ENCODE measurements around the gene IFNB1.

Gene IFNB1

GRCh38 chr9:21031091-21031807 is 46.5 kb downstream of the IFNB1 start, which contains the start of gene HACD4:
Gene HACD4 (minus strand): TSS chr9:21031640. CDS start chr9:21031590, 50 bp downstream.
- H3K4me3 ChIP-seq (IDR thresholded peaks at IDR 0.05; ENCODE audit: insufficient read depth, low read depth, low read length), result no peak within 1 kb of the TSS
- H3K4me2 ChIP-seq, result no peak within 1 kb of the TSS
- H2AFZ ChIP-seq (ENCODE audit: low read depth), result no peak within 1 kb of the TSS

GRCh38 chr9:21030389-21031035 is 47.2 kb downstream of the IFNB1 start:
- Histone ChIP-seq H3K9ac (no peak overlapping the region), H3K4me1 (ENCODE audit: low read depth, poor library complexity, severe bottlenecking) (no peaks in the 10 kb centered on the region), H3K27me3 (ENCODE audit: insufficient read depth, low read depth) (no peaks in the 10 kb centered on the region), H3K36me3 (ENCODE audit: insufficient read depth) (no peaks in the 10 kb centered on the region), H3K79me2 (ENCODE audit: insufficient read depth, low read depth) (no peaks in the 10 kb centered on the region), H4K20me1 (ENCODE audit: insufficient read depth) (no peaks in the 10 kb centered on the region), H3K4me2 (no peak overlapping the region), H2AFZ (ENCODE audit: low read depth) (no peak overlapping the region), H3K27ac (no peak overlapping the region), H3K4me3 (IDR thresholded peaks at IDR 0.05; ENCODE audit: insufficient read depth, low read depth, low read length) (no peak overlapping the region)
- no peak for TF ChIP-seq CTCF (conservative IDR thresholded peaks at IDR 0.05; ENCODE audit: low read depth, low read length)

More at GRCh38 chr9:21031091-21031807, 46.5 kb downstream of the IFNB1 start, which contains the start of gene HACD4:
- Histone ChIP-seq H3K36me3 (ENCODE audit: insufficient read depth) (no peaks in the 10 kb centered on the region), H3K27me3 (ENCODE audit: insufficient read depth, low read depth) (no peaks in the 10 kb centered on the region), H4K20me1 (ENCODE audit: insufficient read depth) (no peaks in the 10 kb centered on the region), H3K4me1 (ENCODE audit: low read depth, poor library complexity, severe bottlenecking) (no peaks in the 10 kb centered on the region), H3K79me2 (ENCODE audit: insufficient read depth, low read depth) (no peaks in the 10 kb centered on the region), H3K9ac (no peak within 1 kb of the TSS), H3K27ac (no peak within 1 kb of the TSS)
- no peak for TF ChIP-seq CTCF (conservative IDR thresholded peaks at IDR 0.05; ENCODE audit: low read depth, low read length)

- no peak overlapping the region for H3K27ac ChIP-seq
- no peak overlapping the region for H3K4me2 ChIP-seq
- H3K9ac ChIP-seq, result no peak overlapping the region
- no peaks in the 10 kb centered on the region for H3K27me3 ChIP-seq (ENCODE audit: insufficient read depth, low read depth)
- no peak for TF ChIP-seq CTCF (conservative IDR thresholded peaks at IDR 0.05; ENCODE audit: low read depth, low read length)
- no peak overlapping the region for H2AFZ ChIP-seq (ENCODE audit: low read depth)
- no peak overlapping the region for H3K4me3 ChIP-seq (IDR thresholded peaks at IDR 0.05; ENCODE audit: insufficient read depth, low read depth, low read length)
- H3K36me3 ChIP-seq (ENCODE audit: insufficient read depth), result no peaks in the 10 kb centered on the region
- H3K4me1 ChIP-seq (ENCODE audit: low read depth, poor library complexity, severe bottlenecking), result no peaks in the 10 kb centered on the region
- no peaks in the 10 kb centered on the region for H3K79me2 ChIP-seq (ENCODE audit: insufficient read depth, low read depth)
- no peaks in the 10 kb centered on the region for H4K20me1 ChIP-seq (ENCODE audit: insufficient read depth)
These were observed 48.1 kb downstream of the IFNB1 start for GRCh38 chr9:21029661-21030060.

- H2AFZ ChIP-seq (ENCODE audit: low read depth), result no peak overlapping the region
- no peak overlapping the region for H3K4me2 ChIP-seq
- H4K20me1 ChIP-seq (ENCODE audit: insufficient read depth), result no peaks in the 10 kb centered on the region
- H3K4me1 ChIP-seq (ENCODE audit: low read depth, poor library complexity, severe bottlenecking), result no peaks in the 10 kb centered on the region
- no peak overlapping the region for H3K4me3 ChIP-seq (IDR thresholded peaks at IDR 0.05; ENCODE audit: insufficient read depth, low read depth, low read length)
- no peak overlapping the region for H3K9ac ChIP-seq
- no peaks in the 10 kb centered on the region for H3K27me3 ChIP-seq (ENCODE audit: insufficient read depth, low read depth)
- H3K36me3 ChIP-seq (ENCODE audit: insufficient read depth), result no peaks in the 10 kb centered on the region
- no peak overlapping the region for H3K27ac ChIP-seq
- H3K79me2 ChIP-seq (ENCODE audit: insufficient read depth, low read depth), result no peaks in the 10 kb centered on the region
- no peak for TF ChIP-seq CTCF (conservative IDR thresholded peaks at IDR 0.05; ENCODE audit: low read depth, low read length)
These were observed 49.3 kb downstream of the IFNB1 start for GRCh38 chr9:21028466-21028865.

Data from KMS-11 (cell line).